HG03103 (cell line): ENCODE measurements around the gene DMWD.
"Not testable (repeated sequence)": the region's sequence is repeated elsewhere in the genome, so short reads cannot be mapped to it uniquely, and the experiment has no call there.

Experiments
- ATAC-seq: cut with Tn5 transposase; IDR thresholded peaks from one replicate; pipeline ENCODE4 v1.9.1; 2021; ENCODE audit warnings: low read depth; ENCODE audit not compliant: unreplicated experiment

The DMWD gene

DNA sequence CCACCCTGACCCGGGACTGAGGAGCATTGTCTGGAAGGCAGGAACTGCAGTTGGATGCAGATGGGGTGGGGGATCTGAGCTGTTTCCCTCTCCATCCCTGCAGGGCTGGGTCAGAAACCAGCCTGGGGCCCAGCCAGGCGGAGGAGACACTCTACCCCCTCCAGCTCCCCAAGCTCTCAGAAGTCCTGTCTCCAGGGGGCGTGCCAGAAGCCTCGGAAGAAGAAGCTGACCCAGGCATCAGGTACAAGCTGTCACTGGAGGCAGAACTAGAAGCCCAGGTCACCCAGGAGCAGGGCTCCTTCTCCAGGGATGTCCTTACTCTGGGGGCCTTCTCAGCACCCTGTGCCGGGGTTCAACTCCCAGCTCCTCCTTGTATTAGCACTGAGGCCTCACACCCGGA lies 39.1 kb downstream of the DMWD start:
- ATAC-seq: no peak

DNA sequence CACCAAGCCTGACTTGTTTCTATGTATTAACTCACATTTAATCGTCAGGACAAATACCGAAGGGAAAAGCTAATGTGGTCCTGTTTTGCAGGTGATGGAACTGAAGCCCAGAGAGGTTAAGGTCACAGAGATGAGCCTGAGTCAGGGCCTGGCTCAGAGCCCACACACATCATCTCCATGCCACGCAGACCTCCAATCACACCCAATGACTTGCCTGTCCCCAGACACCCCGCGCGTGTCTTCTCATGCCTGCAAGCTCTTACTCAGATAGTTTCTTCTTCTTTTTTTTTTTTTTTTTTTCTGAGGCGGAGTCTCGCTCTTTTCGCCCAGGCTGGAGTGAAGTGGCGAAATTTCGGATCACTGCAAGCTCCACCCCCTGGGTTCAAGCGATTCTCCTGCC lies 40.0 kb downstream of the DMWD start:
- ATAC-seq: no peak

GRCh38 chr19:45751483-45751882 lies 41.2 kb downstream of the DMWD start:
- ATAC-seq: not testable (repeated sequence)

DNA sequence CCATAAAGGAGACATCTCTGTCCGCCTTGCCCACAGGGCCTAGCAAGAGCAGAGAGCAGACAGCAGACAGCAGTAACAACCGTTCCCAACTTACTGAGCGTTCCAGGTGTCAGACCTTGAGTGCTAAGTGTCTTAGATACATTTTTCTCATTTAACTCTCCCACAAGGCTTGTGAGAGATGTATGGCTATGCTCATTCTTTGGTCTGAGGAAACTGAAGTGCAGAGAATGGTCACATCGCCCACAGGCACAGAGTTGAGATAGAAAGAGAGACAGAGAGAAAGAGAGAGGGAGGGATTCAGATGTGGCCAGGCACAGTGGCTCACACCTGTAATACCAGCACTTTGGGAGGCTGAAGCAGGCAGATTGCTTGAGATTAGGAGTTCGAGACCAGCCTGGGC lies 45.1 kb downstream of the DMWD start:
- no peak for ATAC-seq

GRCh38 chr19:45746866-45747265 lies 45.8 kb downstream of the DMWD start:
- no peak for ATAC-seq

GRCh38 chr19:45745606-45746005 lies 47.0 kb downstream of the DMWD start:
- ATAC-seq: no peak

GRCh38 chr19:45742969-45743368 lies 49.7 kb downstream of the DMWD start:
- no peak for ATAC-seq

DNA sequence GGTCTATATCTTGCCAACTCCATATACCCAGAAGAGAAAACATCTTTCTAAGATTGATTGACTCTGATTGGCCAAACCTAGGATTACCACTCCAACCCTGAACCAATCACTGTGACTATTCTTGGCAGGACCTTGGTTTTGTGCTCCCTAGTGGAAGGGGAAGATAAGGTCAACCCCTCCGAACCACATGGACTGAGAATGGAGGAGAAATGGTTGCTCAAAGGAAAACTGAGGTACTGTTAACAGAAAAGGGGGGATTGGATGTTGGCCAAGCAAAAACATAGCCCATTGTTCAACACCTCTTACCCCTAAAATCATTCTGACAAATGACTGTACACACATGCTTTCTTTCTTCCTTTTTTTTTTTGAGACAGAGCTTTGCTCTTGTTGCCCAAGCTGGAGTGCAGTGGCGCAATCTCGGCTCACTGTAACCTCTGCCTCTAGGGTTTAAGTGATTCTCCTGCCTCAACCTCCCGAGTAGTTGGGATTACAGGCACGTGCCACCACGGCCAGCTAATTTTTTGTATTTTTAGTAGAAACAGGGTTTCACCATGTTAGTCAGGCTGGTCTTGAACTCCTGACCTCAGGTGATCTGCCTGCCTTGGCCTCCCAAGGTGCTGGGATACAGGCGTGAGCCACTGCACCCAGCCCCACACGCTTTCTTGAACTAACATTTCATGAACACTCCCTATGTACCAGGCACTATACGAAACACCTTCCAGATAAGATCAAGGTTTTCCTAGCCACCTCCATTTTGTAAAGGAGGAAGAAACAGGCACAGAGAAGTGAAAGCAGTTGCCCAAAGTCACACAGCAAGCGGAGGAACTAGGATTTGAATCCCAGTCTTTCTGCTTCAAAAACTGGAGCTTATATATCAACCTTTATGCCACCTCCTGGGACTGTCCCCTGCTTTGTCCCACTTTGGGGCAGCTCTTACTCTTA lies 52.9 kb downstream of the DMWD start:
- no peak for ATAC-seq

DNA sequence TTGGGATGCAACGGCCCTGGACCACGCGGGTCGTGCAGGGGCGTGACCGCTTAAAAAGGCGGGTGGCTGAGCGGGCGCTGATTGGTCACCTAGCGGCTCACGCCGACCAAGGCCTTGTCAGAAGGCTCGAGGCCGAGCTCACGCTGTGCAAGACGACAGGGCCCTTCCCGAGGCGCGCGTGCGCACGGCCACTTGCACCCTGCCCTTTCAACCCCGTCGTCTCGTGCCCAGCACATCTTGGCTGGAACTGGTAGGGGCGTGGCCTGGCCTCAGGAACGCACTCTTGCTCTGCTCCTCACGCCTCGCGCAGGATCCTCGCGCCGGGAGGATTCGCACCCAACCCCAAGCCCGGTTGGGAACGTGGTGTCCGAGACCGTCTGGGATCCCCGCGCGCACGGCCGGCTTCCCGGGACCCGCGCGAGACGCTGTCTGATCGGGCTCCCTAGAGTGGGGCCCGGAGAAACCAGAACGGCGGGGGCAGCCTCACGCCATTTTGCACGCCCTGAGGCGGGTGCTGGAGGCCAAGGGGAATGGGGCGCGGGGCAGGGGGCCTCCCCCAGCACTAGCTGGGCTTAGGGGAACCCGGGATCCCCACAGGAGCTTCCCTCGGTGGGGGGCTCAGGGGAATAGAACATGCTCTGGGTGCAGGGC lies 59.4 kb downstream of the DMWD start, which contains the start of gene MEIOSIN:
TSS of gene MEIOSIN (plus strand) at position 280 of the 651 bp plus-strand sequence. CDS start 1,938 bp downstream, outside the sequence.
- ATAC-seq: no peak
